ENCODE measurements around the gene FAT1.

- no peak for TF ChIP-seq TAF1 (IDR thresholded peaks at IDR 0.05; ENCODE audit: borderline replicate concordance, low read depth, low read length)
- TF ChIP-seq POLR2A (IDR thresholded peaks at IDR 0.05; ENCODE audit: low read depth, low read length): no peak
- no peak for TF ChIP-seq POLR2AphosphoS5 (IDR thresholded peaks at IDR 0.05; ENCODE audit: low read depth, low read length)
Measured at GRCh38 chr4:186596850-186597390, 126.7 kb downstream of the FAT1 start.
